Mesendoderm (in vitro differentiated cells): ENCODE measurements around the gene MERTK. TPM values are rescaled to one million over a fixed set of nuclear protein-coding genes. Genes with fewer than 3 reads are reported as not detected.

Experiments used
- DNase-seq: peaks from one replicate; pipeline ENCODE4 v3.0.0; 2013
- H2AK5ac ChIP-seq: 2 replicates; pipeline ENCODE4 v1.6.1; 2013; ENCODE audit warnings: low read length, inconsistent platforms
- H2BK120ac ChIP-seq: 2 replicates; pipeline ENCODE4 v1.6.1; 2013; ENCODE audit warnings: low read depth, mild to moderate bottlenecking, low read length, moderate library complexity, mixed read lengths
- H2BK15ac ChIP-seq: replicated peaks from 2 replicates; pipeline ENCODE4 v1.6.1; 2013; ENCODE audit warnings: low read depth, mild to moderate bottlenecking, moderate library complexity
- H2BK5ac ChIP-seq: 2 replicates; pipeline ENCODE4 v1.6.1; 2013; ENCODE audit warnings: low read length, inconsistent platforms
- H3K18ac ChIP-seq: 2 replicates; pipeline ENCODE4 v1.6.1; 2013; ENCODE audit warnings: mild to moderate bottlenecking, low read length, mixed read lengths
- H3K23ac ChIP-seq: one replicate; pipeline ENCODE4 v1.6.1; 2013; ENCODE audit warnings: low read length
- H3K27ac ChIP-seq: 2 replicates; pipeline ENCODE4 v1.5.1; 2013; ENCODE audit warnings: low read depth, mild to moderate bottlenecking, inconsistent platforms, low read length, moderate library complexity
- H3K27me3 ChIP-seq: 2 replicates; pipeline ENCODE4 v1.6.1; 2013; ENCODE audit warnings: low read length, control low read depth, mild to moderate bottlenecking, inconsistent platforms; ENCODE audit not compliant: insufficient read depth, poor library complexity
- H3K36me3 ChIP-seq: 2 replicates; pipeline ENCODE4 v1.6.1; 2013; ENCODE audit warnings: low read length, inconsistent platforms; ENCODE audit not compliant: control insufficient read depth, insufficient read depth
- H3K4ac ChIP-seq: one replicate; pipeline ENCODE4 v1.6.1; 2013; ENCODE audit warnings: low read depth, mild to moderate bottlenecking, low read length, moderate library complexity
- H3K4me1 ChIP-seq: 2 replicates; pipeline ENCODE4 v1.6.1; 2013; ENCODE audit warnings: low read depth, low read length, inconsistent platforms; ENCODE audit not compliant: control insufficient read depth
- H3K4me2 ChIP-seq: 2 replicates; pipeline ENCODE4 v1.6.1; 2013; ENCODE audit warnings: low read length
- H3K4me3 ChIP-seq: 2 replicates; pipeline ENCODE4 v1.5.1; 2013; ENCODE audit warnings: mild to moderate bottlenecking, low read length
- H3K56ac ChIP-seq: one replicate; pipeline ENCODE4 v1.6.1; 2013; ENCODE audit warnings: low read length
- H3K79me1 ChIP-seq: 2 replicates; pipeline ENCODE4 v1.6.1; 2013; ENCODE audit warnings: low read length, inconsistent platforms
- H3K79me2 ChIP-seq: 2 replicates; pipeline ENCODE4 v1.6.1; 2013; ENCODE audit warnings: mild to moderate bottlenecking, low read length; ENCODE audit not compliant: control insufficient read depth, insufficient read depth
- H3K9ac ChIP-seq: 2 replicates; pipeline ENCODE4 v1.6.1; 2013; ENCODE audit warnings: low read length, inconsistent platforms
- H4K5ac ChIP-seq: one replicate; pipeline ENCODE4 v1.6.1; 2013; ENCODE audit warnings: low read length
- H4K8ac ChIP-seq: one replicate; pipeline ENCODE4 v1.6.1; 2013; ENCODE audit warnings: low read depth, mild to moderate bottlenecking, control low read depth, low read length, moderate library complexity
- WGBS: extraction: QIAGEN DNeasy Blood & Tissue Kit; methylation state at CpG from one replicate; pipeline ENCODE4 v1.1.7; 2013; ENCODE audit warnings: low lambda C conversion rate, missing lambda C conversion rate; ENCODE audit not compliant: insufficient coverage; ENCODE audit errors: extremely low coverage; 5-methylcytosine and 5-hydroxymethylcytosine counted together
- small RNA-seq: library from polyadenylated mRNA; stranded (forward); fragments of <200 nt; extraction: miRNeasy Mini kit (QIAGEN cat#:217004); gene quantifications from one replicate; pipeline ENCODE3, GENCODE V24; 2013; ENCODE audit not compliant: insufficient read depth

MERTK gene

DNA sequence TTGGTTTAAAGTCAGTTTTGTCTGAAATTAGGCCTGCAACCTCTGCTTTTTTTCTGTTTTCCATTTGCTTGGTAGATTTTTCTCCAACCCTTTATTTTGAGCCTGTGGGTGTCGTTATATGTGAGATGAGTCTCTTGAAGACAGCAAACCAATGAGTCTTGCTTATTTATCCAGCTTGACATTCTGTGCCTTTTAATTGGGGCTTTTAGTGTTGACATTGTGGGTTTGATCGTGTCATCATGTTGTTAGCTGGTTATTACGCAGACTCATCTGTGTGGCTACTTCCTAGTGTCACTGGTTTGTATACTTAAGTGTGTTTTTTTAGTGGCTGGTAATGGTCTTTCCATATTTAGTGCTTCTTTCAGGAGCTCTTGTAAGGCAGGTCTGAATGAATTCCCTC is 175.5 kb downstream of the MERTK start:
- Histone ChIP-seq H3K9ac (no peak overlapping the region), H2BK120ac (no peak overlapping the region), H3K27ac (no peak overlapping the region), H3K4me2 (no peak overlapping the region), H3K4ac (no peak overlapping the region), H2BK5ac (no peak overlapping the region), H3K79me1 (no peaks in the 10 kb centered on the region), H3K4me1 (no peaks in the 10 kb centered on the region), H3K23ac (no peak overlapping the region), H3K4me3 (no peak overlapping the region), H3K36me3 (no peaks in the 10 kb centered on the region), H3K18ac (no peak overlapping the region), H4K5ac (no peak overlapping the region), H4K8ac (no peak overlapping the region), H2BK15ac (no peak overlapping the region), H3K56ac (no peak overlapping the region), H3K27me3 (no peaks in the 10 kb centered on the region), H3K79me2 (no peaks in the 10 kb centered on the region), H2AK5ac (no peak overlapping the region)
- WGBS: no CpG with 5 or more reads among the region's 3 CpGs
- DNase-seq: no peak

DNA sequence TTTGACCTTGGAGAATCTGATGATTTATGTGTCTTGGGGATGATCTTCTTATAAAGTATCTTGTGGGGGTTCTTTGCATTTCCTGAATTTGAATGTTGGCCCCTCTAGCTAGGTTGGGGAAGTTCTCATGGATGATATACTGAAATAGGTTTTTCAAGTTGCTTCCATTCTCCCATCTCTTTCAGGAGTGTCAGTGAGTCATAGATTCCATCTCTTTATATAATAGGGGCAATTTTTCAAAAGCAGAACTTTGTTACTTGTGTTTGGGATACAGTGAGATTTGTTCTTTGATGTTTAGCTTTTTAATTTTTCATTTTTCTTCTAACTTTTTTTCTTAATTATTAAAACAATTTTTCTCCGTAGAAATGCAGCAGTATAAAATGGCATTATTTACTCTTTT is 176.1 kb downstream of the MERTK start:
- Histone ChIP-seq H3K9ac (no peak overlapping the region), H2AK5ac (no peak overlapping the region), H3K79me1 (no peaks in the 10 kb centered on the region), H4K5ac (no peak overlapping the region), H3K79me2 (no peaks in the 10 kb centered on the region), H3K56ac (no peak overlapping the region), H3K4me1 (no peaks in the 10 kb centered on the region), H3K23ac (no peak overlapping the region), H2BK5ac (no peak overlapping the region), H3K36me3 (no peaks in the 10 kb centered on the region), H3K4me2 (no peak overlapping the region), H3K27ac (no peak overlapping the region), H4K8ac (no peak overlapping the region), H3K18ac (no peak overlapping the region), H3K27me3 (no peaks in the 10 kb centered on the region), H3K4ac (no peak overlapping the region), H2BK120ac (no peak overlapping the region), H3K4me3 (no peak overlapping the region), H2BK15ac (no peak overlapping the region)
- no peak for DNase-seq
- 100% methylated on average over 1 of the region's 1 CpG for WGBS

DNA sequence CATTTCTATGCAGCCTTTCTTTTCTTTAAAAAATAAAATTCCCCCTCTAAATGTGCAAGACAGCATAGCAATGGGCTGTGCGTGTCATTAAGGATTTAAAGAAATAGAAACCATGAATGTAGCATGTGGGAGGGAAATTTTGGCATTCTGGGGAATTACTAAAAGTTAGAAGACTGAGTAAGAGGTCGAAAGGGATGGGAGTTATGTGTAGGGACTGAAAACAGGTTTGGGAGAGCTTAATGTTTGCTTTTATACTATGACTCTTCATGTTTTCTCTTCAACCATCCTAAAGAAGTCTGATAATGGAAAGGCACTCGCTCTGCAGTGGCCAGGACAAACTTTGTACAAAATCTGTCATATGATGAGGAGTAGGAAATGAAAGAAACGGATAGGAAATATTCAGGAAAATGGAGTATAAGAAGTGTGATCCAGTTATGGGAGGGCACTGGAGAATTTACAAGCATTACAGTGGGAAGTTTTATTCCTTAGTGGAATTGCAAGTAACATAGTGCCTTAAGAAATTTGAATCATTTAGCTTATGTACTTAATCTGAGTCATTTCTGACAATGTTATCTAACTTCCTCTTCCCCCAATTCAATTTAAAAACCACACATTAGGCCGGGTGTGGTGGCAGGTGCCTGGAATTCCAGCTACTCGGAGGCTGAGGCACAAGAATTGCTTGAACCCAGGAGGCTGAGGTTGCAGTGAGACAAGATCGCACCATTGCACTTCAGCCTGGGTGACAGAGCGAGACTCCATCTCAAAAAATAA is 177.3 kb downstream of the MERTK start:
- 100% methylated on average over 1 of the region's 8 CpGs for WGBS
- H3K36me3 ChIP-seq: no peaks in the 10 kb centered on the region
- H2BK120ac ChIP-seq: no peak overlapping the region

DNA sequence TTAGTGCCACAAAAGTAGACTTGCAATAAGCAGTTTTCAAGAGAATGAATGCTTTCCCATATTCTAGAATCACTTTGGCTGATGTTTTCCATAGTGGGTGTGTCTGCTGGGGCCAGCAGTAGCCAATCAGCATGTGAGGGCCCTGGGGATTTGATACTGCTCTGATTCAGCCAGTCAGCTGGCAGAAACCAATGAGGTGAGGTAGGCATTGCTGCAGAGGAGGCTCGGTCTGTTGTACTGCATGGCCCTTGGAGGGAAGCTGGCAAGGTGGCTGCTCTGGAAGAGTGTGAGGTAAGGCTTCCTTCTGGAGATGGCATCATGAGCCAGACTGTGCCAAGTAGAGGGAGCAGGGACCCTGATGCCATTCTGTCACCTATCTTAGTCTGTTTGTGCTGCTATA is 179.4 kb downstream of the MERTK start:
- no peaks in the 10 kb centered on the region for H3K27me3 ChIP-seq
- H3K79me1 ChIP-seq: no peaks in the 10 kb centered on the region
- H3K18ac ChIP-seq: no peak overlapping the region
- no peak overlapping the region for H2BK5ac ChIP-seq
- H2AK5ac ChIP-seq: no peak overlapping the region
- H3K23ac ChIP-seq: no peak overlapping the region
- WGBS: no CpG with 5 or more reads among the region's 1 CpG
- no peak overlapping the region for H3K4ac ChIP-seq
- no peak overlapping the region for H2BK15ac ChIP-seq
- H3K36me3 ChIP-seq: peaks cover 1% of the 10 kb centered on the region
- H3K27ac ChIP-seq: no peak overlapping the region
- no peak overlapping the region for H3K9ac ChIP-seq
- no peak overlapping the region for H3K4me2 ChIP-seq
- H3K4me3 ChIP-seq: no peak overlapping the region
- H4K5ac ChIP-seq: no peak overlapping the region
- H2BK120ac ChIP-seq: no peak overlapping the region
- H3K4me1 ChIP-seq: no peaks in the 10 kb centered on the region
- peak; percentile 30 for DNase-seq
- H3K56ac ChIP-seq: no peak overlapping the region
- no peak overlapping the region for H4K8ac ChIP-seq
- H3K79me2 ChIP-seq: no peaks in the 10 kb centered on the region

More for the DNA sequence above, 177.3 kb downstream of the MERTK start:
- no peaks in the 10 kb centered on the region for H3K79me2 ChIP-seq
- no peaks in the 10 kb centered on the region for H3K79me1 ChIP-seq
- H3K23ac ChIP-seq: no peak overlapping the region
- no peak overlapping the region for H2BK15ac ChIP-seq
- no peak overlapping the region for H4K8ac ChIP-seq
- no peak overlapping the region for H3K27ac ChIP-seq
- no peak overlapping the region for H3K18ac ChIP-seq
- H2BK5ac ChIP-seq: no peak overlapping the region
- H3K56ac ChIP-seq: no peak overlapping the region
- no peaks in the 10 kb centered on the region for H3K27me3 ChIP-seq
- H4K5ac ChIP-seq: no peak overlapping the region
- H3K4ac ChIP-seq: no peak overlapping the region
- H2AK5ac ChIP-seq: no peak overlapping the region
- H3K9ac ChIP-seq: no peak overlapping the region
- H3K4me3 ChIP-seq: no peak overlapping the region
- no peak overlapping the region for H3K4me2 ChIP-seq
- H3K4me1 ChIP-seq: no peaks in the 10 kb centered on the region
- no peak for DNase-seq

Small RNA genes lying within 50 kb of the gene (small RNA-seq; reads per million reads assigned to genes)
- not detected for gene RN7SL297P
